HG03521 (cell line): ENCODE data around the gene PIGL.
"Not testable (repeated sequence)": the region's sequence is repeated elsewhere in the genome, so short reads cannot be mapped to it uniquely, and the experiment has no call there.

Experiments used
- ATAC-seq: cut with Tn5 transposase; IDR thresholded peaks from one replicate; pipeline ENCODE4 v1.9.1; 2021; ENCODE audit warnings: mild to moderate bottlenecking, moderate library complexity; ENCODE audit not compliant: unreplicated experiment

The PIGL gene

GRCh38 chr17:16273499-16273898, 56.5 kb downstream of the PIGL start:
- ATAC-seq, result no peak

GRCh38 chr17:16273929-16274339, 56.9 kb downstream of the PIGL start:
- no peak for ATAC-seq

GRCh38 chr17:16275024-16275423, 58.0 kb downstream of the PIGL start:
- ATAC-seq, result no peak

- no peak for ATAC-seq
Observed at GRCh38 chr17:16277163-16277562, 60.2 kb downstream of the PIGL start.

GRCh38 chr17:16281351-16281750, 64.3 kb downstream of the PIGL start:
- no peak for ATAC-seq

- no peak for ATAC-seq
Observed at GRCh38 chr17:16282522-16282921, 65.5 kb downstream of the PIGL start.

GRCh38 chr17:16283705-16284104, 66.7 kb downstream of the PIGL start:
- ATAC-seq, result no peak

GRCh38 chr17:16285646-16286008, 68.6 kb downstream of the PIGL start:
- ATAC-seq, result no peak

GRCh38 chr17:16286009-16286946, 69.3 kb downstream of the PIGL start:
- peak; percentile 75 for ATAC-seq

- ATAC-seq, result no peak
Observed at GRCh38 chr17:16286947-16287562, 70.0 kb downstream of the PIGL start.

- no peak for ATAC-seq
Observed at GRCh38 chr17:16287563-16288027, 70.6 kb downstream of the PIGL start.

GRCh38 chr17:16288860-16289571, 72.0 kb downstream of the PIGL start:
- no peak for ATAC-seq

- ATAC-seq, result no peak
Observed at GRCh38 chr17:16293931-16294330, 76.9 kb downstream of the PIGL start.

GRCh38 chr17:16294560-16294959, 77.5 kb downstream of the PIGL start:
- no peak for ATAC-seq

- ATAC-seq, result not testable (repeated sequence)
Observed at GRCh38 chr17:16296072-16296471, 79.1 kb downstream of the PIGL start.

- ATAC-seq, result no peak
Observed at GRCh38 chr17:16297367-16298139, 80.5 kb downstream of the PIGL start.

GRCh38 chr17:16298140-16298662, 81.2 kb downstream of the PIGL start:
- no peak for ATAC-seq

- no peak for ATAC-seq
Observed at GRCh38 chr17:16300554-16300953, 83.5 kb downstream of the PIGL start.

GRCh38 chr17:16301963-16302855, 85.2 kb downstream of the PIGL start:
- ATAC-seq, result no peak

GRCh38 chr17:16302856-16303255, 85.8 kb downstream of the PIGL start:
- ATAC-seq, result no peak
